Activated naive CD4-positive, alpha-beta T cell treated with anti-CD3 and anti-CD28 coated beads, Interleukin-2, amount 50 U/mL, for 72 hours (primary cell): ENCODE measurements around the gene ARMCX4. TPM values are rescaled to one million over a fixed set of nuclear protein-coding genes. Genes with fewer than 3 reads are reported as not detected.
A peak's percentile ranks its signal among the peaks of the same experiment; 100 is the strongest.
"Not testable (repeated sequence)": the region's sequence is repeated elsewhere in the genome, so short reads cannot be mapped to it uniquely, and the experiment has no call there.

Experiments used
- ATAC-seq, 2 donors: fragments of 150-1000 bp; cut with Tn5 transposase; 2 replicates each; pipeline ENCODE4 v1.10.0; 2021; ENCODE audit warnings: mild to moderate bottlenecking in 2 of 2, moderate library complexity in 2 of 2
- DNase-seq, 2 donors: peaks; one replicate each; pipeline ENCODE4 v3.0.0; 2021 to 2022; ENCODE audit warnings: low spot score in 2 of 2
- H3K27ac Mint-ChIP-seq, 2 donors: one replicate each; pipeline ENCODE4 v1.8.0; 2022; ENCODE audit warnings: mild to moderate bottlenecking in 2 of 2, mixed read lengths in 2 of 2
- H3K36me3 Mint-ChIP-seq, 2 donors: one replicate each; pipeline ENCODE4 v1.8.0; 2022; ENCODE audit warnings: mixed read lengths in 2 of 2
- H3K9me3 Mint-ChIP-seq, 2 donors: one replicate each; pipeline ENCODE4 v1.8.0; 2022; ENCODE audit warnings: mixed read lengths in 2 of 2
- total RNA-seq, 2 donors: library from RNA; stranded (reverse); gene quantifications; one replicate each; pipeline ENCODE4 v1.2.3, GENCODE V29; 2022

ARMCX4 gene
- total RNA-seq = 1 to 10 TPM; 7.2 to 7.6 TPM

GRCh38 chrX:101485212-101485949 lies at the start of gene ARMCX4:
ARMCX4 (plus strand) TSS chrX:101485456; CDS start chrX:101488590, 3,134 bp downstream.
- H3K9me3 Mint-ChIP-seq = no peaks in the 10 kb centered on the region
- DNase-seq (peak in 1 of 2 donors; percentile 15), ATAC-seq (peak; percentile 91)
- H3K36me3 Mint-ChIP-seq = peaks cover 7 to 10% of the 10 kb centered on the region in 2 donors
- H3K27ac Mint-ChIP-seq = peak within 1 kb of the TSS; percentile 77 to 96

GRCh38 chrX:101442085-101442484 lies 43.2 kb upstream of the ARMCX4 start:
- ATAC-seq (no peak), DNase-seq (no peak)
- Mint-ChIP-seq H3K36me3 (peaks cover 7 to 23% of the 10 kb centered on the region in 2 donors), H3K27ac (no peak overlapping the region), H3K9me3 (no peaks in the 10 kb centered on the region)

GRCh38 chrX:101449279-101449678 lies 36.0 kb upstream of the ARMCX4 start:
- ATAC-seq = no peak
- Mint-ChIP-seq H3K27ac (no peak overlapping the region), H3K9me3 (peaks cover 4% of the 10 kb centered on the region in 2 donors), H3K36me3 (peaks cover 12% of the 10 kb centered on the region in 2 donors)
- DNase-seq = no peak

GRCh38 chrX:101450085-101450484 lies 35.2 kb upstream of the ARMCX4 start:
- DNase-seq = no peak
- no peak for ATAC-seq
- Mint-ChIP-seq H3K36me3 (peaks cover 12% of the 10 kb centered on the region in 2 donors), H3K27ac (no peak overlapping the region), H3K9me3 (peaks cover 4% of the 10 kb centered on the region in 2 donors)

- Mint-ChIP-seq H3K36me3 (peaks cover 12% of the 10 kb centered on the region in 2 donors), H3K27ac (no peak overlapping the region), H3K9me3 (peaks cover 4% of the 10 kb centered on the region in 2 donors)
- ATAC-seq (no peak), DNase-seq (no peak)
Observed at GRCh38 chrX:101450961-101451360, 34.3 kb upstream of the ARMCX4 start.

GRCh38 chrX:101452056-101452455 lies 33.2 kb upstream of the ARMCX4 start:
- ATAC-seq = no peak
- Mint-ChIP-seq H3K36me3 (peaks cover 12% of the 10 kb centered on the region in 2 donors), H3K27ac (no peak overlapping the region), H3K9me3 (peaks cover 4% of the 10 kb centered on the region in 2 donors)
- no peak for DNase-seq

GRCh38 chrX:101460669-101461068 lies 24.6 kb upstream of the ARMCX4 start:
- no peak overlapping the region for H3K27ac Mint-ChIP-seq
- H3K9me3 Mint-ChIP-seq = no peaks in the 10 kb centered on the region
- no peak for DNase-seq

GRCh38 chrX:101462892-101463291 lies 22.4 kb upstream of the ARMCX4 start:
- H3K9me3 Mint-ChIP-seq = no peaks in the 10 kb centered on the region
- ATAC-seq (no peak), DNase-seq (no peak)
- peak overlapping the region in 1 of 2 donors; percentile 50 for H3K27ac Mint-ChIP-seq
- no peaks in the 10 kb centered on the region for H3K36me3 Mint-ChIP-seq

More at GRCh38 chrX:101460669-101461068, 24.6 kb upstream of the ARMCX4 start:
- no peak for ATAC-seq
- H3K36me3 Mint-ChIP-seq = no peaks in the 10 kb centered on the region

GRCh38 chrX:101478366-101478765 lies 6.9 kb upstream of the ARMCX4 start:
- no peak overlapping the region for H3K27ac Mint-ChIP-seq
- no peak for DNase-seq
- no peaks in the 10 kb centered on the region for H3K36me3 Mint-ChIP-seq
- no peaks in the 10 kb centered on the region for H3K9me3 Mint-ChIP-seq
- ATAC-seq = no peak

- H3K36me3 Mint-ChIP-seq = no peaks in the 10 kb centered on the region
- H3K9me3 Mint-ChIP-seq = no peaks in the 10 kb centered on the region
- DNase-seq (no peak), ATAC-seq (no peak)
- no peak overlapping the region for H3K27ac Mint-ChIP-seq
Observed at GRCh38 chrX:101482296-101482695, 3.0 kb upstream of the ARMCX4 start.

- no peaks in the 10 kb centered on the region for H3K9me3 Mint-ChIP-seq
- no peak for ATAC-seq
Observed at GRCh38 chrX:101483705-101484104, 1.6 kb upstream of the ARMCX4 start.

GRCh38 chrX:101484135-101484534 lies 1.1 kb upstream of the ARMCX4 start:
- Mint-ChIP-seq H3K9me3 (no peaks in the 10 kb centered on the region), H3K36me3 (peaks cover 7 to 9% of the 10 kb centered on the region in 2 donors), H3K27ac (no peak overlapping the region)
- DNase-seq (no peak), ATAC-seq (no peak)

More at GRCh38 chrX:101483705-101484104, 1.6 kb upstream of the ARMCX4 start:
- no peak for DNase-seq
- Mint-ChIP-seq H3K36me3 (peaks cover 5% of the 10 kb centered on the region in 2 donors), H3K27ac (no peak overlapping the region)

GRCh38 chrX:101488796-101489195 lies 3.5 kb downstream of the ARMCX4 start:
- Mint-ChIP-seq H3K36me3 (peaks cover 7 to 10% of the 10 kb centered on the region in 2 donors), H3K27ac (peak overlapping the region in 1 of 2 donors; percentile 7), H3K9me3 (no peaks in the 10 kb centered on the region)
- DNase-seq (no peak), ATAC-seq (no peak)

GRCh38 chrX:101491943-101492342 lies 6.7 kb downstream of the ARMCX4 start:
- Mint-ChIP-seq H3K9me3 (no peaks in the 10 kb centered on the region), H3K27ac (peak overlapping the region in 1 of 2 donors; percentile 14), H3K36me3 (peaks cover 7 to 10% of the 10 kb centered on the region in 2 donors)
- ATAC-seq (no peak), DNase-seq (no peak)

- H3K27ac Mint-ChIP-seq = peak overlapping the region in 1 of 2 donors; percentile 71
- no peak for ATAC-seq
- DNase-seq = no peak
- H3K36me3 Mint-ChIP-seq = peaks cover 7 to 10% of the 10 kb centered on the region in 2 donors
- H3K9me3 Mint-ChIP-seq = no peaks in the 10 kb centered on the region
Observed at GRCh38 chrX:101493225-101493624, 8.0 kb downstream of the ARMCX4 start.

- not testable (repeated sequence) for H3K27ac Mint-ChIP-seq, ATAC-seq, DNase-seq, H3K9me3 Mint-ChIP-seq, H3K36me3 Mint-ChIP-seq
Observed at GRCh38 chrX:101502929-101503328, 17.7 kb downstream of the ARMCX4 start.

GRCh38 chrX:101507372-101507771 lies 22.1 kb downstream of the ARMCX4 start:
- DNase-seq = no peak
- H3K36me3 Mint-ChIP-seq = no peaks in the 10 kb centered on the region
- no peaks in the 10 kb centered on the region for H3K9me3 Mint-ChIP-seq
- ATAC-seq = no peak
- H3K27ac Mint-ChIP-seq = no peak overlapping the region

GRCh38 chrX:101507986-101508385 lies 22.7 kb downstream of the ARMCX4 start:
- no peaks in the 10 kb centered on the region for H3K9me3 Mint-ChIP-seq
- no peak overlapping the region for H3K27ac Mint-ChIP-seq
- H3K36me3 Mint-ChIP-seq = no peaks in the 10 kb centered on the region
- no peak for DNase-seq
- no peak for ATAC-seq
